GM18858 (cell line): ENCODE results near the gene SMAD1.

Experiments used
- ATAC-seq: cut with Tn5 transposase; IDR thresholded peaks from one replicate; pipeline ENCODE4 v1.9.1; 2021; ENCODE audit not compliant: unreplicated experiment

SMAD1 gene

GRCh38 chr4:145481164-145481941 is at the start of gene SMAD1:
Gene SMAD1 (plus strand): TSS chr4:145481853. CDS start chr4:145514614, 32,761 bp downstream.
- ATAC-seq: no peak

- ATAC-seq: no peak
These were observed 48.0 kb upstream of the SMAD1 start for GRCh38 chr4:145433684-145434083.

- ATAC-seq: no peak
These were observed 46.0 kb upstream of the SMAD1 start for GRCh38 chr4:145435646-145436045.

- ATAC-seq: no peak
These were observed 45.5 kb upstream of the SMAD1 start for GRCh38 chr4:145436114-145436513.

- ATAC-seq: no peak
These were observed 44.9 kb upstream of the SMAD1 start for GRCh38 chr4:145436796-145437195.

GRCh38 chr4:145437466-145437865 is 44.2 kb upstream of the SMAD1 start:
- no peak for ATAC-seq

- no peak for ATAC-seq
These were observed 43.4 kb upstream of the SMAD1 start for GRCh38 chr4:145438298-145438697.

- ATAC-seq: no peak
These were observed 41.2 kb upstream of the SMAD1 start for GRCh38 chr4:145440292-145441007.

GRCh38 chr4:145446184-145446583 is 35.5 kb upstream of the SMAD1 start:
- peak; percentile 84 for ATAC-seq

GRCh38 chr4:145451895-145452294 is 29.8 kb upstream of the SMAD1 start:
- ATAC-seq: no peak

- ATAC-seq: no peak
These were observed 29.0 kb upstream of the SMAD1 start for GRCh38 chr4:145452447-145453162.

GRCh38 chr4:145453163-145453520 is 28.5 kb upstream of the SMAD1 start:
- no peak for ATAC-seq

GRCh38 chr4:145473203-145473602 is 8.4 kb upstream of the SMAD1 start:
- ATAC-seq: no peak

GRCh38 chr4:145480257-145480656 is 1.4 kb upstream of the SMAD1 start:
- peak; percentile 36 for ATAC-seq

- no peak for ATAC-seq
These were observed 222 bp downstream of the SMAD1 start for GRCh38 chr4:145481942-145482208.

- peak; percentile 20 for ATAC-seq
These were observed 770 bp downstream of the SMAD1 start for GRCh38 chr4:145482209-145483037.

GRCh38 chr4:145483514-145483913 is 1.9 kb downstream of the SMAD1 start:
- no peak for ATAC-seq

- no peak for ATAC-seq
These were observed 2.7 kb downstream of the SMAD1 start for GRCh38 chr4:145484225-145484846.

- no peak for ATAC-seq
These were observed 3.5 kb downstream of the SMAD1 start for GRCh38 chr4:145485120-145485519.

- no peak for ATAC-seq
These were observed 5.0 kb downstream of the SMAD1 start for GRCh38 chr4:145486603-145487002.

GRCh38 chr4:145487631-145488030 is 6.0 kb downstream of the SMAD1 start:
- ATAC-seq: peak; percentile 89
